K562 (cell line): ENCODE measurements around the gene HNF4A. TPM values are rescaled to one million over a fixed set of nuclear protein-coding genes. Genes with fewer than 3 reads are reported as not detected.

Experiments used
- ATAC-seq: fragments of 200-7000 bp; cut with Tn5 transposase; 3 replicates; pipeline ENCODE4 v1.9.1; 2020; ENCODE audit warnings: moderate library complexity
- Bru-seq: library from RNA; stranded (reverse); fragments of 400-500 nt; gene quantifications from one replicate; lab custom pipeline; 2021; lab: Mats Ljungman, UMichigan
- BruChase-seq, 2 experiments: library from RNA; stranded (reverse); fragments of 400-500 nt; gene quantifications; one replicate each; lab custom pipeline; 2021; lab: Mats Ljungman, UMichigan
- BruUV-seq: library from RNA; stranded (reverse); fragments of 400-500 nt; replicated peaks from 2 replicates; lab custom pipeline; 2021; lab: Mats Ljungman, UMichigan
- CTCF ChIA-PET: fragments of 300-600 bp; formaldehyde crosslinking; extraction: SDS; loops from one replicate; lab custom pipeline; 2021; ENCODE audit warnings: low intra/inter-chr PET ratio; lab: Yijun Ruan, JAX
- POLR2A ChIA-PET: fragments of 300-600, 350-650 bp; sonication (Branson Sonifier 250); formaldehyde crosslinking; extraction: SDS; loops from one replicate; lab custom pipeline; 2021; ENCODE audit warnings: antibody characterized with exemption, inconsistent platforms; lab: Yijun Ruan, JAX
- DNase-seq, 4 experiments: peaks; one replicate each; pipeline versions ENCODE4 v3.0.0 to v3.0.0-alpha.2; 2011 to 2018; ENCODE audit warnings: low spot score in 3 of 4, mixed read lengths in 3 of 4; ENCODE audit errors: extremely low read depth in 1 of 4
- FAIRE-seq: peaks from 2 replicates; lab custom pipeline; 2011; peaks lifted over from hg19 to GRCh38; lab: Jason Lieb, UNC
- H2AFZ ChIP-seq: 2 replicates; pipeline ENCODE4 v1.6.0; 2011; ENCODE audit warnings: low read depth, low read length, control low read depth, inconsistent platforms
- H3K27ac ChIP-seq: fragments of 200-600 bp; 3 replicates; pipeline ENCODE4 v1.8.0; 2011; ENCODE audit warnings: low read depth, mild to moderate bottlenecking, control low read depth, inconsistent platforms, low read length, moderate library complexity, mixed read lengths; ENCODE audit errors: extremely low read depth
- H3K27me3 ChIP-seq, 2 experiments: fragments of 300-600 bp in 1 of 2; 2 replicates in 1 of 2; 3 replicates in 1 of 2; pipeline versions ENCODE4 v1.6.0 to v1.8.0; 2011; ENCODE audit warnings: inconsistent platforms in 2 of 2, low read length in 2 of 2, mild to moderate bottlenecking in 1 of 2, mixed read lengths in 1 of 2, moderate library complexity in 1 of 2; ENCODE audit not compliant: control insufficient read depth in 2 of 2, insufficient read depth in 2 of 2
- H3K36me3 ChIP-seq: fragments of 300-600 bp; 3 replicates; pipeline ENCODE4 v1.8.0; 2011; ENCODE audit warnings: mild to moderate bottlenecking, low read length, inconsistent platforms; ENCODE audit not compliant: control insufficient read depth, insufficient read depth
- H3K4me1 ChIP-seq, 2 experiments: fragments of 200-600 bp in 1 of 2; replicated peaks in 1 of 2; 2 replicates in 1 of 2; 3 replicates in 1 of 2; pipeline versions ENCODE4 v1.5.1 to v1.8.0; 2011; ENCODE audit warnings: inconsistent platforms in 2 of 2, low read length in 2 of 2, mild to moderate bottlenecking in 1 of 2, mixed read lengths in 1 of 2, moderate library complexity in 1 of 2; ENCODE audit not compliant: control insufficient read depth in 2 of 2, insufficient read depth in 2 of 2
- H3K4me2 ChIP-seq: 2 replicates; pipeline ENCODE4 v1.6.1; 2011; ENCODE audit warnings: low read length, control low read depth, inconsistent platforms, mixed read lengths; ENCODE audit not compliant: insufficient read depth
- H3K4me3 ChIP-seq: fragments of 200-600 bp; sonication (generic), shearing (Covaris generic); 2 replicates; pipeline ENCODE4 v1.5.1; 2016; ENCODE audit warnings: control low read depth, inconsistent platforms
- H3K79me2 ChIP-seq: fragments of 200-600 bp; 3 replicates; pipeline ENCODE4 v1.8.0; 2011; ENCODE audit warnings: low read length, inconsistent platforms; ENCODE audit not compliant: control insufficient read depth, insufficient read depth
- H3K9ac ChIP-seq, 2 experiments: 2 replicates each; pipeline versions ENCODE4 v1.6.0 to v1.6.1; 2011; ENCODE audit warnings: low read depth in 2 of 2, low read length in 2 of 2, control low read depth in 1 of 2, inconsistent platforms in 1 of 2, mild to moderate bottlenecking in 1 of 2, mixed read lengths in 1 of 2; ENCODE audit not compliant: insufficient read depth in 1 of 2
- H3K9me1 ChIP-seq: one replicate; pipeline ENCODE4 v1.6.0; 2011; ENCODE audit warnings: inconsistent platforms, mild to moderate bottlenecking, low read length, moderate library complexity; ENCODE audit not compliant: control insufficient read depth, insufficient read depth
- H3K9me3 ChIP-seq: replicated peaks from 2 replicates; pipeline ENCODE4 v1.5.1; 2011; ENCODE audit warnings: low read depth, low read length, inconsistent platforms; ENCODE audit not compliant: control insufficient read depth, insufficient read depth
- H4K20me1 ChIP-seq: replicated peaks from 2 replicates; pipeline ENCODE4 v1.6.1; 2011; ENCODE audit warnings: low read length, inconsistent platforms, mixed read lengths; ENCODE audit not compliant: control insufficient read depth, insufficient read depth
- GATAD2B ChIP-seq: fragments of 450-650 bp; IDR thresholded peaks from 2 replicates; pipeline ENCODE4 v1.6.1; 2017; ENCODE audit warnings: mild to moderate bottlenecking, borderline replicate concordance
- RFX1 ChIP-seq: fragments of 450-650 bp; IDR thresholded peaks from 2 replicates; pipeline ENCODE4 v1.6.1; 2016; ENCODE audit warnings: mild to moderate bottlenecking, moderate library complexity
- SRSF7 ChIP-seq: fragments of 200-400 bp; formaldehyde crosslinking; optimal IDR thresholded peaks from 2 replicates; pipeline ENCODE3; 2017; ENCODE audit warnings: mild to moderate bottlenecking, low read depth, low read length
- WGBS: fragments of 100-300 bp; shearing (Covaris generic); methylation state at CpG from one replicate; pipeline ENCODE4 v1.1.6; 2016; ENCODE audit warnings: low coverage, mixed read lengths; ENCODE audit not compliant: insufficient coverage; ENCODE audit errors: missing lambda C conversion rate; 5-methylcytosine and 5-hydroxymethylcytosine counted together
- in situ Hi-C: fragments of 300-500 bp; cut with MboI; formaldehyde crosslinking; loops from 4 replicates; pipeline ENCODE4 v1.15.0; 2018; ENCODE audit warnings: inconsistent platforms, mixed read lengths
- intact Hi-C: fragments of 100-400 bp; cut with micrococcal nuclease; formaldehyde crosslinking; loops from 2 replicates; pipeline ENCODE4 v1.14.2; 2022
- long read RNA-seq, 3 experiments: library from polyadenylated mRNA in 2 of 3; library from RNA in 1 of 3; unstranded in 2 of 3; stranded (forward) in 1 of 3; transcript quantifications; one replicate each; pipeline ENCODE4 v2.0.0, GENCODE V29; 2019 to 2022
- polyA minus RNA-seq, 3 experiments: library from RNA; depleted of rRNA, polyadenylated mRNA; stranded (reverse); fragments of >200 nt; gene quantifications; 2 replicates each; pipeline ENCODE4 v1.2.3, GENCODE V29; 2011
- polyA plus RNA-seq, 8 experiments: library from polyadenylated mRNA; depleted of rRNA in 4 of 8; stranded (reverse) in 5 of 8; unstranded in 3 of 8; fragments of >200 nt; fragmentation: Nextera tagmentation in 2 of 8; fragmentation: Illumina TruSeq in 1 of 8; extraction: Ambion mirVana in 2 of 8; extraction: Trizol in 1 of 8; gene quantifications; 2 replicates each; pipeline versions ENCODE4 v1.2.1 to v1.2.3, GENCODE V29; 2011 to 2014; ENCODE audit warnings: inconsistent platforms in 1 of 8, missing spikeins in 1 of 8
- total RNA-seq, 7 experiments: library from RNA; depleted of rRNA in 6 of 7; stranded (reverse); fragments of >200 nt in 6 of 7; fragmentation: Illumina TruSeq in 2 of 7; extraction: Trizol in 2 of 7; gene quantifications; 2 replicates each; pipeline versions ENCODE4 v1.2.1 to v1.2.3, GENCODE V29; 2011 to 2021; ENCODE audit warnings: low replicate concordance in 1 of 7

Gene HNF4A
- total RNA-seq (2011; cell fraction: chromatin; rRNA removed; ENCODE audit: low replicate concordance): 0.09 TPM in 1 of 2 replicates, not detected in the other
- total RNA-seq (2011; cell fraction: nucleolus; rRNA removed): under 0.01 TPM in 1 of 2 replicates, not detected in the other
- total RNA-seq (2011; cell fraction: nucleoplasm; rRNA removed): not detected in 2 replicates
- total RNA-seq (2014; rRNA removed): not detected in 2 replicates
- total RNA-seq (2014; rRNA removed; fragmentation: Illumina TruSeq; extraction: Trizol): not detected in 2 replicates
- total RNA-seq (2015; rRNA removed; fragmentation: Illumina TruSeq; extraction: Trizol): not detected in 2 replicates
- total RNA-seq (2021): 0.11 and 0.16 TPM in 2 replicates
- not detected in 2 replicates for polyA plus RNA-seq (2011; rRNA removed)
- polyA plus RNA-seq (2011; cell fraction: cytosol; rRNA removed): not detected in 2 replicates
- not detected in 2 replicates for polyA plus RNA-seq (2011; cell fraction: nucleus; rRNA removed)
- 0.03 and 2.3 TPM in 2 replicates for polyA plus RNA-seq (2012)
- polyA plus RNA-seq (2014; fragmentation: Illumina TruSeq; extraction: Trizol): 0.03 TPM in 1 of 2 replicates, not detected in the other
- under 1 TPM in 1 of 2 experiments, not detected in 1; 0.06 TPM for polyA plus RNA-seq (2014; fragmentation: Nextera tagmentation; extraction: Ambion mirVana)
- polyA plus RNA-seq (2014; rRNA removed): 0.27 TPM in 1 of 2 replicates, not detected in the other
- not detected in 2 replicates for polyA minus RNA-seq (2011; rRNA and poly(A)+ RNA removed)
- 0.46 TPM in 1 of 2 replicates, not detected in the other for polyA minus RNA-seq (2011; cell fraction: cytosol; rRNA and poly(A)+ RNA removed)
- not detected in 2 replicates for polyA minus RNA-seq (2011; cell fraction: nucleus; rRNA and poly(A)+ RNA removed)
- Bru-seq, nascent RNA: percentile 7 among the genes with signal in this experiment
- BruChase-seq, experiment 1, labeled RNA remaining after a 2-hour chase: percentile 7 among the genes with signal in this experiment
- percentile 11 among the genes with signal in this experiment for BruChase-seq, experiment 2, labeled RNA remaining after a 6-hour chase
- long read RNA-seq, experiment 1: 0 reads
- long read RNA-seq, experiment 2: 0 reads
- long read RNA-seq, experiment 3: 0 reads

DNA sequence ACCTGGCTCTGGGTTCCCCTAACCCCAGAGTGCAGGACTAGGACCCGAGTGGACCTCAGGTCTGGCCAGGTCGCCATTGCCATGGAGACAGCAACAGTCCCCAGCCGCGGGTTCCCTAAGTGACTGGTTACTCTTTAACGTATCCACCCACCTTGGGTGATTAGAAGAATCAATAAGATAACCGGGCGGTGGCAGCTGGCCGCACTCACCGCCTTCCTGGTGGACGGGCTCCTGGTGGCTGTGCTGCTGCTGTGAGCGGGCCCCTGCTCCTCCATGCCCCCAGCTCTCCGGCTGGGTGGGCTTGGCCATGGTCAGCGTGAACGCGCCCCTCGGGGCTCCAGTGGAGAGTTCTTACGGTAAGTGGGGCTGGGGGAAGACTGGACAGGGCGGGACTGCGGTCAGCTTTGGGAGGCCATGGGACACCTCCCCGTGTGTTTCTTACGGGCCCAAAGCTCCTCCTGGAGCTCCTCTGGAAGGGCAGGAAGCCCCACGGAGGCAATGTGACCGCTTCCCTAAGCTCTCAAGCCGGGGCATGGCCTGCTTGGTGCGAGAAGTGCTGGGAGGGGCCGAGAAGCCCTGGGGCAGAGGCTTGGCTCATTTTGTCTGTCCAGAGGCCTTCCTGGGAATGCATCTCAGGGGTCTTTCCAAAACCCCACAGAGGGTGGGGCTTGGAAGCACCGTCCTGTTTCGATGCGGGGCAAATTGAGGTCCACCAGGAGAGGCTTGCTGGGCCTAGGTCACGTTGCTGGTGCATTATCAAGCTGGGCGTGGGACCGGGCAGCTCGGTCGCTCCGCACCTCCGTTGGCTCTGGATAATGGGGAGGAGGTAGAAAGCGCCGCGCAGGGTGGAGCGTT, at the start of gene HNF4A:
TSS of gene HNF4A (plus strand) at position 202 of the 855 bp plus-strand sequence. CDS start at position 308, 106 bp downstream.
- no peak within 1 kb of the TSS for H3K4me3 ChIP-seq
- peaks cover 12 to 33% of the 10 kb centered on the region in 2 experiments for H3K27me3 ChIP-seq
- H3K4me1 ChIP-seq: peaks cover 0 to 9% of the 10 kb centered on the region in 2 experiments; a peak in 2 of 5 replicates
- in situ Hi-C loops (no loop called here), intact Hi-C loops (no loop called here)
- H3K4me2 ChIP-seq: no peak within 1 kb of the TSS
- no peaks in the 10 kb centered on the region for H3K9me1 ChIP-seq
- H3K9me3 ChIP-seq: no peaks in the 10 kb centered on the region
- H4K20me1 ChIP-seq: no peaks in the 10 kb centered on the region; the same call in 1 of the 2 replicates
- no peaks in the 10 kb centered on the region for H3K36me3 ChIP-seq
- no peak for FAIRE-seq
- WGBS: 26% methylated on average over 39 of the region's 40 CpGs
- peak in 1 of 4 experiments; percentile 6 for DNase-seq
- no peak within 1 kb of the TSS for H3K27ac ChIP-seq
- no peaks in the 10 kb centered on the region for H3K79me2 ChIP-seq
- no peak for ATAC-seq
- ChIA-PET POLR2A (interaction anchor here (0.7 kb wide), 1 partner anchor 10 kb away, joined by 3 read pairs; no protein-coding TSS in a partner anchor), CTCF (no interaction called here)
- H2AFZ ChIP-seq: no peak within 1 kb of the TSS
- no peak within 1 kb of the TSS; a peak in 1 of 4 replicates for H3K9ac ChIP-seq
- no peak for TF ChIP-seq SRSF7
- no peak for TF ChIP-seq GATAD2B
- peak; percentile 27; the same call in 1 of the 2 replicates for TF ChIP-seq RFX1
- TF ChIP-seq, all 486 proteins: peak for 1
- no TSS peak for BruUV-seq
